Panc1 (cell line): ENCODE measurements around the gene CAMK2B.

Experiments used
- CTCF ChIP-seq: fragments of 450-650 bp; IDR thresholded peaks from 2 replicates; pipeline ENCODE4 v1.5.1; 2017; ENCODE audit warnings: mild to moderate bottlenecking
- POLR2AphosphoS5 ChIP-seq: IDR thresholded peaks from 2 replicates; pipeline ENCODE4 v1.6.1; 2012; ENCODE audit warnings: mild to moderate bottlenecking, low read depth, low read length, moderate library complexity

DNA sequence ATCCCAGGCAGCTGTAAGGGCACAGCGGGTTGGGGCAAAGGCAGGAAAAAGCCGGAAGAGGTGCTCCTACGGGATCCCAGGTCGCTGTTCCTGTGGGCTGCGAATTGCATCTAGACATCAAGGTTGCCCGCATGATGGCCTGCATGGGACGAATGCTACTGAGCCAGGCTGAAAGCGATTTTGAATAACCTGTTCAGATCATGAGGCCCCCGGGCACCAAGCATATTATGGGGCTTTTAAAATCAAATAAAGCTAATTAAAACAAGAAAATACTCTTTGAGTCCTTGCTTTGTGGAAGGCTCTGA, 37.1 kb downstream of the CAMK2B start:
- TF ChIP-seq POLR2AphosphoS5 (no peak), CTCF (no peak)
